GM12878 (cell line): ENCODE results near the gene NBR1. TPM values are rescaled to one million over a fixed set of nuclear protein-coding genes. Genes with fewer than 3 reads are reported as not detected.

ENCODE experiments used
- CEBPB ChIP-seq, 2 experiments: fragments of 150-350 bp in 1 of 2; IDR thresholded peaks; 2 replicates each; pipeline ENCODE4 v1.6.1; 2012 to 2014; ENCODE audit warnings: low read depth in 2 of 2, low read length in 2 of 2, borderline replicate concordance in 1 of 2, inconsistent platforms in 1 of 2
- DPF2 ChIP-seq: fragments of 450-650 bp; IDR thresholded peaks from 2 replicates; pipeline ENCODE4 v1.6.1; 2017; ENCODE audit warnings: mild to moderate bottlenecking
- EGR1 ChIP-seq, 2 experiments: IDR thresholded peaks; 1 replicate in 1 of 2; 2 replicates in 1 of 2; pipeline ENCODE4 v1.6.1; 2011 to 2012; ENCODE audit warnings: low read depth in 2 of 2, low read length in 2 of 2, borderline replicate concordance in 1 of 2, mild to moderate bottlenecking in 1 of 2, moderate library complexity in 1 of 2
- ETV6 ChIP-seq, 2 experiments: fragments of 450-650 bp in 1 of 2; IDR thresholded peaks in 1 of 2; conservative IDR thresholded peaks in 1 of 2; 2 replicates each; pipeline ENCODE4 v1.6.1; 2014; ENCODE audit warnings: antibody characterized with exemption in 1 of 2, borderline replicate concordance in 1 of 2, low read depth in 1 of 2, mild to moderate bottlenecking in 1 of 2, moderate library complexity in 1 of 2
- FOXM1 ChIP-seq: IDR thresholded peaks from 2 replicates; pipeline ENCODE4 v1.6.1; 2012; ENCODE audit warnings: low read depth, mild to moderate bottlenecking, inconsistent platforms, low read length, moderate library complexity
- LARP7 ChIP-seq: fragments of 450-650 bp; IDR thresholded peaks from 2 replicates; pipeline ENCODE4 v1.6.1; 2017; ENCODE audit warnings: mild to moderate bottlenecking
- MEF2B ChIP-seq: fragments of 450-650 bp; IDR thresholded peaks from 2 replicates; pipeline ENCODE4 v1.6.1; 2018; ENCODE audit warnings: mild to moderate bottlenecking, moderate library complexity; ENCODE audit not compliant: partially characterized antibody, poor library complexity, severe bottlenecking
- MXI1 ChIP-seq: fragments of 150-350 bp; IDR thresholded peaks from 2 replicates; pipeline ENCODE4 v1.6.1; 2011; ENCODE audit warnings: low read depth, mild to moderate bottlenecking, inconsistent platforms, low read length, improper control_type of control experiment
- PBX3 ChIP-seq: IDR thresholded peaks from 2 replicates; pipeline ENCODE4 v1.6.1; 2011; ENCODE audit warnings: mild to moderate bottlenecking, low read depth, low read length, moderate library complexity; ENCODE audit not compliant: insufficient replicate concordance
- POU2F2 ChIP-seq: IDR thresholded peaks from 3 replicates; pipeline ENCODE4 v1.6.1; 2011; ENCODE audit warnings: low read depth, mild to moderate bottlenecking, low read length, borderline replicate concordance
- RB1 ChIP-seq: fragments of 450-650 bp; formaldehyde crosslinking; IDR thresholded peaks from 2 replicates; pipeline ENCODE4 v1.6.1; 2017; ENCODE audit warnings: mild to moderate bottlenecking, borderline replicate concordance
- RUNX3 ChIP-seq: IDR thresholded peaks from 2 replicates; pipeline ENCODE4 v1.6.1; 2012; ENCODE audit warnings: low read length, inconsistent platforms
- SIX5 ChIP-seq: IDR thresholded peaks from 2 replicates; pipeline ENCODE4 v1.6.1; 2011; ENCODE audit warnings: mild to moderate bottlenecking, low read depth, low read length, moderate library complexity; ENCODE audit not compliant: severe bottlenecking
- TCF12 ChIP-seq: IDR thresholded peaks from 2 replicates; pipeline ENCODE4 v1.6.1; 2011; ENCODE audit warnings: low read depth, mild to moderate bottlenecking, low read length
- USF1 ChIP-seq: IDR thresholded peaks from 2 replicates; pipeline ENCODE4 v1.6.1; 2011; ENCODE audit warnings: borderline replicate concordance, low read depth, mild to moderate bottlenecking, moderate library complexity, mixed read lengths, low read length; ENCODE audit not compliant: insufficient read depth; ENCODE audit errors: extremely low read length
- YBX1 ChIP-seq: fragments of 450-650 bp; IDR thresholded peaks from 2 replicates; pipeline ENCODE4 v1.6.1; 2016; ENCODE audit warnings: antibody characterized with exemption
- polyA plus RNA-seq, 11 experiments: library from polyadenylated mRNA; depleted of rRNA in 4 of 11; unstranded in 6 of 11; stranded (reverse) in 5 of 11; fragments of >200 nt; fragmentation: Nextera tagmentation in 4 of 11; fragmentation: Illumina TruSeq in 1 of 11; extraction: Ambion mirVana in 4 of 11; extraction: Trizol in 1 of 11; gene quantifications; 1 replicate in 1 of 11; 2 replicates in 10 of 11; pipeline versions ENCODE4 v1.2.1 to v1.2.3, GENCODE V29; 2011 to 2016; ENCODE audit warnings: inconsistent platforms in 2 of 11, missing spikeins in 2 of 11, low read depth in 1 of 11
- total RNA-seq, 4 experiments: library from RNA; depleted of rRNA in 3 of 4; stranded (reverse); fragments of >200 nt in 3 of 4; fragmentation: Illumina TruSeq in 1 of 4; extraction: Trizol in 1 of 4; gene quantifications; 2 replicates each; pipeline versions ENCODE4 v1.2.1 to v1.2.3, GENCODE V29; 2013 to 2021
- TF ChIP-seq, protein P1 (sequence below): fragments of 150-350 bp; IDR thresholded peaks from 2 replicates; pipeline ENCODE4 v1.6.1; 2014; ENCODE audit warnings: mild to moderate bottlenecking, low read depth, low read length
- TF ChIP-seq, protein P2 (sequence below): IDR thresholded peaks from 2 replicates; pipeline ENCODE4 v1.6.1; 2012; ENCODE audit warnings: low read depth, low read length, improper control_type of control experiment
- TF ChIP-seq, protein P3 (sequence below): fragments of 450-650 bp; IDR thresholded peaks from 2 replicates; pipeline ENCODE4 v1.6.1; 2017; ENCODE audit warnings: mild to moderate bottlenecking, low read depth, inconsistent platforms; ENCODE audit not compliant: poor library complexity, severe bottlenecking

The NBR1 gene
- total and polyA plus RNA-seq, 10 of the 15 experiments (the other 5 are each of a cell fraction or from before 2014, with no cell fraction given) = 3.5 to 55.2 (median 28.2) TPM

- TF ChIP-seq POU2F2 (peak; percentile 87; the same call in 2 of the 3 replicates), TCF12 (no peak; the same call in 1 of the 2 replicates), MEF2B (no peak), FOXM1 (no peak), DPF2 (peak; percentile 91), MXI1 (no peak), ETV6 (conservative IDR thresholded peaks at IDR 0.05 in 1 of 2, IDR thresholded peaks at IDR 0.05 in 1 of 2; ENCODE audit: borderline replicate concordance in 1 of 2, low read depth in 1 of 2) (peak in 1 of 2 experiments; percentile 76; a peak in 1 of 4 replicates), USF1 (no peak), CEBPB (IDR thresholded peaks at IDR 0.05; ENCODE audit: borderline replicate concordance in 1 of 2, low read depth in 2 of 2, low read length in 2 of 2) (no peak), PBX3 (peak; percentile 99), YBX1 (no peak), EGR1 (IDR thresholded peaks at IDR 0.05; ENCODE audit: borderline replicate concordance in 1 of 2, low read depth in 2 of 2, low read length in 2 of 2) (peak in 1 of 2 experiments; percentile 73; a peak in 2 of 3 replicates), SIX5 (no peak), RB1 (no peak), RUNX3 (peak; percentile 92), LARP7 (no peak)
- TF ChIP-seq, protein P1, sequence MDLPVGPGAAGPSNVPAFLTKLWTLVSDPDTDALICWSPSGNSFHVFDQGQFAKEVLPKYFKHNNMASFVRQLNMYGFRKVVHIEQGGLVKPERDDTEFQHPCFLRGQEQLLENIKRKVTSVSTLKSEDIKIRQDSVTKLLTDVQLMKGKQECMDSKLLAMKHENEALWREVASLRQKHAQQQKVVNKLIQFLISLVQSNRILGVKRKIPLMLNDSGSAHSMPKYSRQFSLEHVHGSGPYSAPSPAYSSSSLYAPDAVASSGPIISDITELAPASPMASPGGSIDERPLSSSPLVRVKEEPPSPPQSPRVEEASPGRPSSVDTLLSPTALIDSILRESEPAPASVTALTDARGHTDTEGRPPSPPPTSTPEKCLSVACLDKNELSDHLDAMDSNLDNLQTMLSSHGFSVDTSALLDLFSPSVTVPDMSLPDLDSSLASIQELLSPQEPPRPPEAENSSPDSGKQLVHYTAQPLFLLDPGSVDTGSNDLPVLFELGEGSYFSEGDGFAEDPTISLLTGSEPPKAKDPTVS = no peak
- TF ChIP-seq, protein P2, sequence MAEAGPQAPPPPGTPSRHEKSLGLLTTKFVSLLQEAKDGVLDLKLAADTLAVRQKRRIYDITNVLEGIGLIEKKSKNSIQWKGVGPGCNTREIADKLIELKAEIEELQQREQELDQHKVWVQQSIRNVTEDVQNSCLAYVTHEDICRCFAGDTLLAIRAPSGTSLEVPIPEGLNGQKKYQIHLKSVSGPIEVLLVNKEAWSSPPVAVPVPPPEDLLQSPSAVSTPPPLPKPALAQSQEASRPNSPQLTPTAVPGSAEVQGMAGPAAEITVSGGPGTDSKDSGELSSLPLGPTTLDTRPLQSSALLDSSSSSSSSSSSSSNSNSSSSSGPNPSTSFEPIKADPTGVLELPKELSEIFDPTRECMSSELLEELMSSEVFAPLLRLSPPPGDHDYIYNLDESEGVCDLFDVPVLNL = no peak
- TF ChIP-seq, protein P3, sequence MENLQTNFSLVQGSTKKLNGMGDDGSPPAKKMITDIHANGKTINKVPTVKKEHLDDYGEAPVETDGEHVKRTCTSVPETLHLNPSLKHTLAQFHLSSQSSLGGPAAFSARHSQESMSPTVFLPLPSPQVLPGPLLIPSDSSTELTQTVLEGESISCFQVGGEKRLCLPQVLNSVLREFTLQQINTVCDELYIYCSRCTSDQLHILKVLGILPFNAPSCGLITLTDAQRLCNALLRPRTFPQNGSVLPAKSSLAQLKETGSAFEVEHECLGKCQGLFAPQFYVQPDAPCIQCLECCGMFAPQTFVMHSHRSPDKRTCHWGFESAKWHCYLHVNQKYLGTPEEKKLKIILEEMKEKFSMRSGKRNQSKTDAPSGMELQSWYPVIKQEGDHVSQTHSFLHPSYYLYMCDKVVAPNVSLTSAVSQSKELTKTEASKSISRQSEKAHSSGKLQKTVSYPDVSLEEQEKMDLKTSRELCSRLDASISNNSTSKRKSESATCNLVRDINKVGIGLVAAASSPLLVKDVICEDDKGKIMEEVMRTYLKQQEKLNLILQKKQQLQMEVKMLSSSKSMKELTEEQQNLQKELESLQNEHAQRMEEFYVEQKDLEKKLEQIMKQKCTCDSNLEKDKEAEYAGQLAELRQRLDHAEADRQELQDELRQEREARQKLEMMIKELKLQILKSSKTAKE = no peak
These were observed at the start of gene NBR1 (continued) for GRCh38 chr17:43170766-43171585.
